Suppressor macrophage treated with lipopolysaccharide for 1 hour (primary cell): ENCODE data around the gene NLGN2.

Experiments used
- DNase-seq, 3 donors: peaks; one replicate each; pipeline ENCODE4 v3.0.0-alpha.2; 2020 to 2022

NLGN2 gene

DNA sequence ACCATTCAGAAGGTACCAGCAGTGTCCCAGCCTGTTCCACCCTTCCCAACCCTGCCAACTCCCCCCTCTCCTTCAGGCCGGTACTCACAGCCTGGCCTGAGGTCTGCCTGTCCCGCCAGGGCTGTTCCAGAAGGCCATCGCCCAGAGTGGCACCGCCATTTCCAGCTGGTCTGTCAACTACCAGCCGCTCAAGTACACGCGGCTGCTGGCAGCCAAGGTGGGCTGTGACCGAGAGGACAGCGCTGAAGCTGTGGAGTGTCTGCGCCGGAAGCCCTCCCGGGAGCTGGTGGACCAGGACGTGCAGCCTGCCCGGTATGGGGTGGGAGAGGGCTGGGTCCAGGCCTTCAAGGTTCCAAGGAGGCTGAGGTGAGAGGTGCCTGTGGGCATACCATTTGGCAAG, 7.2 kb downstream of the NLGN2 start:
- DNase-seq, result no peak

DNA sequence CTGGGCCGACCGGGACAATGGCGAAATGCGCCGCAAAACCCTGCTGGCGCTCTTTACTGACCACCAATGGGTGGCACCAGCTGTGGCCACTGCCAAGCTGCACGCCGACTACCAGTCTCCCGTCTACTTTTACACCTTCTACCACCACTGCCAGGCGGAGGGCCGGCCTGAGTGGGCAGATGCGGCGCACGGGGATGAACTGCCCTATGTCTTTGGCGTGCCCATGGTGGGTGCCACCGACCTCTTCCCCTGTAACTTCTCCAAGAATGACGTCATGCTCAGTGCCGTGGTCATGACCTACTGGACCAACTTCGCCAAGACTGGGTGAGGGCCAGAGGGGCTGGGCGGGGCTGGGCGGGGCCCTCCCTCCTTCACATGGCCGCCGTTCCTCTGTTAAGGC, 8.1 kb downstream of the NLGN2 start:
- DNase-seq, result no peak

DNA sequence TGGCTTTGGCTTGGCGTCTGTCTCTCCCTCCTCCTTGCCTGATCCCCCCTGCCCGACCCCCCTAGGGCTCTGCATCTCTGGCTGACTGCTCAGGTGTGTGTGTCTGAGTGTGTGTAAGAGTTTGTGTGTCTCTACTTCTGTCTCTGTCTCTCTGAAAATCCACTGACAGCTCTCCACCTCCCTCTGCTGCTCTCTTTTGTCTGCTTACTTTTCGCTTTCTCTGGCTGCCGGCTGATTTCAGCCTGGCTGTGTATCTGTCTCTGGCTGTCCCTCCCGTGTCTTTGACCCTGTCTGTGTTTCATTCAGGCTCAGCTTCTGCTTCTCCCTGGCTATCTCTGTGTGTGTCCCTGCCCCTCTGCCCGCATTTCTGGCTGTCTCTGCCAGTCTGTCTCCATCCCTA, 8.7 kb downstream of the NLGN2 start:
- no peak for DNase-seq

DNA sequence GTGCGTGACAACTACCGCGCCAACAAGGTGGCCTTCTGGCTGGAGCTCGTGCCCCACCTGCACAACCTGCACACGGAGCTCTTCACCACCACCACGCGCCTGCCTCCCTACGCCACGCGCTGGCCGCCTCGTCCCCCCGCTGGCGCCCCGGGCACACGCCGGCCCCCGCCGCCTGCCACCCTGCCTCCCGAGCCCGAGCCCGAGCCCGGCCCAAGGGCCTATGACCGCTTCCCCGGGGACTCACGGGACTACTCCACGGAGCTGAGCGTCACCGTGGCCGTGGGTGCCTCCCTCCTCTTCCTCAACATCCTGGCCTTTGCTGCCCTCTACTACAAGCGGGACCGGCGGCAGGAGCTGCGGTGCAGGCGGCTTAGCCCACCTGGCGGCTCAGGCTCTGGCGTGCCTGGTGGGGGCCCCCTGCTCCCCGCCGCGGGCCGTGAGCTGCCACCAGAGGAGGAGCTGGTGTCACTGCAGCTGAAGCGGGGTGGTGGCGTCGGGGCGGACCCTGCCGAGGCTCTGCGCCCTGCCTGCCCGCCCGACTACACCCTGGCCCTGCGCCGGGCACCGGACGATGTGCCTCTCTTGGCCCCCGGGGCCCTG, 9.5 kb downstream of the NLGN2 start:
- DNase-seq, result no peak

DNA sequence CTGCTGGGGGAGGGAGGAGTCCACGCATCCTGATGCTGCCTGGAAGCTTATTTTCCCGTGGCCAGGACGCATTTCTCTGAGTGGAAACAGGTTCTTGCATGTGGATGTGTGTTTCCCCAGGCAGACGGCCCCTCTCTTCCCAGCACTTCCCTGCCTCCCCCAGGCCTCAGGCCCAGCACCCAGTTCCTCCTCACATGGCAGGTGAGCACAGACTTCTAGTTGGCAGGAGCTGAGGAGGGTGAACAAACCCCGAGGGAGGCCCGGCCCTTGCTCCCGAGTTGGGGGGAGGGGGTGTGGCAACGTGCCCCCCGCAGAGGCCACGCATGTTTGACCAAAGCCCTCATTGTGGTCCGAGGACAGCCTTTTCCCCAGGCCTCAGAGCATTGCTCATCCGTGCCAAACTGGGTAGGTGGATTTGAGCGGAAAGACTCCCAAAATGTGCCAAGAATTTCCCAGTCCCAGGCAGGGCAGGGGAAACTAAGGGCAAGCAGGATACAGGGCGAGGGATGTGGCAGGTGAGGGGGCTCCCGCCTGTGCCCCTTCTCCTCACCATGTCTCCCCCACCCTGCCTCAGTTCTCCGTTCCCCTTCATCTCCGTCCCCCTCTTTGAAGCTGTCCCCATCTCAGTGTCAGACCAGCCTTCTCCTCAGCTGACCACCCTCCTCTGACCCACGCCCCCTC, 11.0 kb downstream of the NLGN2 start:
- no peak for DNase-seq

DNA sequence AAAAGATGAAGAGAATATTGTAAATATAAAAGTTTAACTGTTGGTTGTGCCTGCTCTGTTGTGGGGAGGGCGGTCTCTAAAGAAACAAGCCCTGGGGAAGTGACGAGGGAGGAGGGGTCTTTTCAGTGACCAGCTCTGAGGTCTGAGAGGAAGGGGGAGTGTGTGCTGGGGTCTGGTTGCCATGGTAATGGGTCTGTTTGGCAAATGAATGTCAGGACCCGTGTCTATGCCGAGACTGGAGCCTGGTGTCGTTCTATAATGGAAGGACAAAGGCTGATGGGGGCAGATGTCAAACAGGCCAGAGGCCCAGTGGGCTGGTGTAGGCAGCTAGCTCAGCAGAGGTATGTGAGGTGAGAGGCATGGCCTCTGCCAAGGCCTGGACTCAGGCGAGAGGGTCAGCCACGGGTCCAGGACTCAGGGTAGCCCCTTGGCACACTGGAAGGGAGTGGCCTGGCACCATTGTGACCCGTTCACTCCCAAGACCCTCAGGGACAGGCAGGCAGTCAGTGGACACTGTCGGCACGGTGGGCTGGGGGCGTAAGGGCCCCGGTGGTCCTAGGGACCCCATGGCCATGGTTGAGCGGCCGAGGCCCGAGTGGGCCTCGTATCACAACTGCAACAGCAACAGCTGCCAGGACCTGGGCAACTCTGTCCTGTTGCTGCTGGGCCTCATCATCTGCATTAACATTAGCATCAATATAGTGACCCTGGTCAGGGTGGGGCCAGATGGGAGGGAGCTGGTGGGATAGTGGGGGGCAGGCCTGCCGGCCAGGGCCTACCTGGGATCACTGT, 12.4 kb downstream of the NLGN2 start, which contains the start of gene SPEM1:
SPEM1 (plus strand) TSS at position 506 of the 792 bp plus-strand sequence; CDS start at position 567, 61 bp downstream.
- DNase-seq, result no peak

DNA sequence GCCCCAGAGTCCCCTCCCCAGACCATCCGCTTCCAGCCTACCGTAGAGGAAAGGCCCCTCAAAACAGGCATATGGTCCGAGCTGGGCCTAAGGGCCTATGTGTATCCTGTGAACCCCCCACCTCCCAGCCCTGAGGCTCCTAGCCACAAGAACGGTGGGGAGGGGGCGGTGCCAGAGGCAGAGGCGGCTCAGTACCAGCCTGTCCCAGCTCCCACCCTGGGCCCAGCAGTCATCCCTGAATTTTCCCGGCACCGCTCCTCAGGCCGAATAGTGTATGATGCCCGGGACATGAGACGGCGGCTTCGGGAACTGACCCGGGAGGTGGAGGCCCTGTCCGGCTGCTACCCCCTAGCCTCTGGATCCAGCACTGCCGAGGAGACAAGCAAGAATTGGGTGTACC, 13.5 kb downstream of the NLGN2 start:
- no peak for DNase-seq

DNA sequence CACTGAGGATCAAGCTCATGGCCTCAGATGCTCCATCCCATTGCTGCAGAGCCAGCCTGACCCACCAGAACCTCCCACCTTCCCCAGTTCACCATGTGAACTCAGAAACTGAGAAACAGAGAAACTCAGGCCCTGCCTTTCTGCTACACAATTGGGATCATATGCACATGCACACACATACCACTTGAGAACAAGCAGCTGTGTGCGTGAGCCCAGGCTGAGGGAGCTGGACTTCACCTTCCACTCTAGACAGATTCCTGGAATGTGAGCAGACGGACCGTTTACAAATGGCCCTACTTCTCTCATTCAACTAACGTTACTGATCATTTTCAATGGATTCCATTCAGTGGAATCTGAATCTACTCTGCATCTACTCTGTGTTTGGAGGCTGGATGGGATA, 16.0 kb downstream of the NLGN2 start:
- no peak for DNase-seq

DNA sequence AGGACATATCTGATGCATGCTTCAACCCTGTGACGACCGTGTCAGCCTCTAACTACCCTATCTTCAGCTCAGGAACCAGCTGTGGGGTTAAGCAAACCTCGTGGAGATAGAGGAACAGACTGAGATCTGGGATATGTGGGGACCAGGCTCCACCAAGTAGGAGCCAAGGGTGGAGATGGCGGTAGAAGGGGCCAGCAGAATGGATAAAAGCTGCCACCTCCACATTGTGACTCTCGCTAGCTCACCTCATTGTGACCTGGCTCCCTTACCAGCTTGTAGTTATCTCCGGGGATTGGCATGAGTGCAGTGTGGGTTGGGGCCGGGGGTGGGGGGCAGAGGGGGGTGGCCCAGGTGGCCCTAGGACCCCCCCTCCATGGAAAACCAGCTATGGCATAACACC, 17.7 kb downstream of the NLGN2 start, which contains the start of gene SPEM2:
SPEM2 (plus strand) TSS at position 301 of the 400 bp plus-strand sequence; CDS start at position 374, 73 bp downstream.
- no peak for DNase-seq

DNA sequence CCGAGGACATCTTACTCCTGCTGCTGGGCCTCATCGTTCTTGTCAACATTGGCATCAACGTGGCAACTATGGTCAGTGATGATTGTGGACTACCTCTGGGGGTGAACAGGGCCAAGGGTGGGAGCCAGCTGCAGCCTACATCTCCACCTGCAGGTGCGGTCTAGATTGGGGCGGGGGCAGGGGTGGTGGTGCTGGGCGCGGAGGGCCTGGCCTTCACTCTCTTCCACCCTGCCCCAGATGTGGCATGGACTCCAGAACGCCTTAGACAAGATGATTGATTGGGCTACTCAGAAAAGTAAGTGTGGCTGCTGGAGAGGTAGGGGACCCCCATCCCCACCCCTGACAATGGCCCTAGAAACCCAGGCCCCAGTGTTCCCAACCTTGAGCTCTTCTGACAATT, 18.1 kb downstream of the NLGN2 start:
- DNase-seq, result no peak

DNA sequence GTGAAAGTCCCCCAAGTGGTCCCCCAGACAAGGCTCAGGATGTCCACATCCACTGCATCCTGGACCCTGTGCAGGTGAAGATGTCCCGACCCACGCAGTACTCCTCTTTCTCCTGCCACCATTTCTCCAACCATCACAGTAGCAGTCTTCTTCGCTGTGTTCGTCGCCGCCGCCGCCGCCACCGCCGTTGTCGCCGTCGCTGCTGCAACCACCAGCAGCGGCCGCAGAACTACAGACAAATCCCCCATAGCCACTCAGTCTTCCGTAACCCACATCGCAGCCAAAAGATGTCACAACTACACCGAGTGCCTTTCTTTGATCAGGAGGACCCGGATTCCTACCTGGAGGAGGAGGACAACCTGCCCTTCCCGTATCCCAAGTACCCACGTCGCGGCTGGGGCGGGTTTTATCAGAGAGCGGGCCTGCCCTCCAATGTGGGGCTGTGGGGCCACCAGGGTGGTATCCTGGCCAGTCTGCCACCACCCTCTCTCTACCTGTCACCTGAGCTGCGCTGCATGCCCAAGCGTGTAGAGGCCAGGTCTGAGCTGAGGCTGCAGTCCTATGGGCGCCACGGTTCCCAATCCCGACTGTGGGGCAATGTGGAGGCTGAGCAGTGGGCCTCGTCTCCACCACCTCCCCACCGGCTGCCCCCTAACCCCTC, 18.7 kb downstream of the NLGN2 start:
- DNase-seq, result no peak

DNA sequence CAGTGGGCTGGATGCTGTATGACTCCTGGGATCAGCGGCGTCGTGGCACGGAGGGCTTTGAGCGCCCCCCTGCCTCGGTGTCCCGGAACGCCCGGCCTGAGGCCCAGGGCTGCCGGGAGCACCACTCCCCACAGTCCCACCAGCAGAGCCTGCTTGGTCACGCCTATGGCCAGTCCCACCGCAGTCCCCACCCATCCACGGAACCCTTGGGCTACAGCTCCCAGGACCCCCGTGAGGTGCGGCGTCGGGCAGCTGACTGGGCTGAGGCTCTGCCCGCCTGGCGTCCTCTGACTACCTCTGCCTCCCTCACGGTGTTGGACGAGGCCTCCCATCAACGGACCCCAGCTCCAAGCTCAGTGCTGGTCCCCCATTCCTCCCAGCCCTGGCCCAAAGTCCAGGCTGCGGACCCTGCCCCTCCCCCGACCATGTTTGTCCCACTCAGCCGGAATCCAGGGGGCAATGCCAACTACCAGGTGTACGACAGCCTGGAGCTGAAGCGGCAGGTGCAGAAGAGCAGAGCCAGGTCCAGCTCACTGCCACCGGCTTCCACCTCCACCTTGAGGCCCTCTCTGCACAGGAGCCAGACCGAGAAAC, 19.3 kb downstream of the NLGN2 start:
- DNase-seq, result no peak

DNA sequence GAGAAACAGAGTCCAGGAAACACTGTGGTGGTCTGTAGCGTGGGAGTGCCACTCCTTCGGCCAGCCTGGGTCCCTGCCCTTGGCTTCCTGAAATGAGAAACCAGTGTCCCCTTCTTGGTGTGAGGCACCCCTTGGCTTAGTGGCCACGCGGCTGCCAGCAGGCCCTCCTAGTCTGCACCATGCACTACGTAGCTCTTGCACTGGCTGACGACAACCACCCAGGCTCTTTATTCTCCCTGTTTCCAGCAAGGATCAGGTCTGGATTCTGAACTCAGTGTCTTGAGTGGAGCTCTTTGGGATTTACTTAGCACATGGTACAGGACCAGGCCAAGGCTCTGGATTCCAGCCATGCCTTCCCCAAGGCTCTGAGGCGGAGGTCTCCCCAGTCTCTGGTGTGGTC, 19.9 kb downstream of the NLGN2 start:
- no peak for DNase-seq

DNA sequence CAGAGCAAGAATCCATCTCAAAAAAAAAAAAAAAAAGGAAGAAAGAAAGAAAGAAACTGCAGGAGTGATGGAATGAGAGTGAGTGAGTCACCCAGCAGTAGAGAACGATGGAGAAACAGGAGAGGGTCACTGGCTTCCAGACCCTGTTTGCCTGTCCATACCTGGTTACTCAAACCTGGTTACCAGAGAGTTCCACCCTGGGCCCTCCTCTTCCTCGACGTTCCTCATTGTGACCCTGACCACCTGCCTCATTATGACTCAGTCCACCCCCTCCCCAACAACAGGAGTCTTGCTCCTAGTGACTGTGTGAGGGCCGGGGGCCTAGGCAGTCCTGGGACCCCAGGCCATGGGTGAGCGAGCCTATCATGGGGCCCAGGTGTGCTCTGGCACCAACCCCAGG, 20.9 kb downstream of the NLGN2 start, which contains the start of gene SPEM3:
SPEM3 (plus strand) TSS at position 301 of the 400 bp plus-strand sequence; CDS start at position 347, 46 bp downstream.
- DNase-seq, result no peak

DNA sequence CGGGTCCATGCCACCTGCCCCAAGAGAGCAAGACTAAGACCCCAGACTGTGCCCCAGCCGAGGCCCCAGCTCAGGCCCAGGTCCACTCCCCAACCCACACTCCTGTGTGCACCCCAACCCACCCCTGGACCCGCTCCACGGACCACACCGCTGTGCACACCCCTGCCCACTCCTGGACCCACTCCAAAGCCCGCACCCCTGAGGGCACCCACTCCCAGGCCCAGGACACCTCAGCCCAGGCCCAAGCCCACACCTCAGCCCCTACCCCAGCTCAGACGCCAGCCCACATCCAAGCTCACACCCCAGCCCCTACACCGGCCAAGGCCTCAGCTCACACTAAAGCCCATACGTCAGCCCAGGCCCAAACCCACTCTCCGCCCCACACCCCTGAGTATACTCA, 22.1 kb downstream of the NLGN2 start:
- DNase-seq, result no peak

DNA sequence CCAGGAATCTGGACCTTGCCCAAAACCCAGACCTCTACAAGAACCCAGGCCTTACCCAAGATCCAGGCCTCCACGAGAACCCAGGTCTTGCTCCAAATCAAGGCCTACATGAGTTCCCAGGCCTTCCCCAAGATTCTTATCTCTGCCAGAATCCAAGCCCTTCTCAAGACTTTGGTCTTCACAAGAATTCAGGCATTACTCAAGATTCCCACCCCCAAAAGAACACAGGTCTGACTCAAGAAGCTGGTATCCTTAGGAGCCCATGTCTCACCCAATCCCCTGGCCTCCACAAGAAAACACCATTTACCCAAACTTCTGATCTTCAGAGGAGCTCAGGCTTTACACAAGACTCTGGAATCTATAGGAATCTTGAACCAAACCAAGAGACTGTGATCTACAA, 23.6 kb downstream of the NLGN2 start:
- no peak for DNase-seq

DNA sequence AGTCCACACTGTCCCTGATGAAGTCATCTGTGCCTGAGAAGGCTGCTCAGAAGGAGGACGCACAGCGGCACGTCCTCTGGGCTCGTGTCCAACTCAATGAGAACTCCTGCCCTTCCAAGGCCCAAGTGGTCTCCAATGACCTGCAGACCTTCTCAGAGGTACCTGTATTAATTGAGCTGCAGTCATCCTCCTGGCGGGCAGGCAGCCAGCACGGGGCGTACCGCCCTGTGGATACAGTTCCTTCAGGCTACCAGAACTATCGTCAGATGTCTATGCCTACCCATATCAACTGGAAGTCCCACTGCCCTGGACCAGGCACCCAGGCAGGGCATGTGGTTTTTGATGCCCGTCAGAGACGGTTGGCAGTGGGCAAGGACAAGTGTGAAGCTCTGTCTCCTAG, 24.7 kb downstream of the NLGN2 start:
- no peak for DNase-seq

DNA sequence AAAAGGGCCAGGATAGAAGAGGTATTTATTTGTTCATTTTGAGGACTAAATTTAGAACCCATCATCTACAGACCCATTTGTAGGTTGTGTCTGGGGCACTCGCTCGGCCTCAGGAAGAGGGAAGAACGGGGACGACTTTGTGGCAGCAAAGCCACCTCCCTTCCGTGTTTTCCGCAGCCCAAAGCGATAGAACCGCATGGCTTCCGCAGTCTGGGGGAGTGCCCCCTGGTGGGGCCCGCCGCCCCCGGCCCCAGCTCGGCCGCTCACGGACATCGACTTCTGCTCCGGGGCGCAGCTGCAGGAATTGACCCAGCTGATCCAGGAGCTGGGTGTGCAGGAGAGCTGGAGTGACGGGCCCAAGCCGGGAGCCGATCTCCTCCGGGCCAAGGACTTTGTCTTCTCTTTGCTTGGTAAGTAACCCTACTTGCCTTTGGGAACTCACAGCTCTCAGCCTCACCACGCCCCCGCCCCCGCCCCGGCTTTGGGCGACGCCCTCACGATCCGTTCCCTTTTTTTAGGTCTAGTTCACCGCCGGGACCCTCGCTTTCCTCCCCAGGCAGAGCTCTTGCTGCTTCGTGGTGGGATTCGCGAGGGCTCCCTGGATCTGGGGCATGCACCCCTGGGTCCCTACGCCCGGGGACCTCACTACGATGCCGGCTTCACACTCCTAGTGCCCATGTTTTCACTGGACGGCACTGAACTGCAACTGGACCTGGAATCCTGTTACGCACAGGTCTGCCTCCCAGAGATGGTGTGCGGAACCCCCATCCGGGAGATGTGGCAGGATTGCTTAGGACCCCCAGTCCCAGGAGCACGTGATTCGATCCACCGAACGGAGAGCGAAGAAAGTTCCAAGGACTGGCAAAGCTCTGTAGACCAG, 28.3 kb downstream of the NLGN2 start:
- DNase-seq, result peak; percentile 57 to 81 (median 73)

DNA sequence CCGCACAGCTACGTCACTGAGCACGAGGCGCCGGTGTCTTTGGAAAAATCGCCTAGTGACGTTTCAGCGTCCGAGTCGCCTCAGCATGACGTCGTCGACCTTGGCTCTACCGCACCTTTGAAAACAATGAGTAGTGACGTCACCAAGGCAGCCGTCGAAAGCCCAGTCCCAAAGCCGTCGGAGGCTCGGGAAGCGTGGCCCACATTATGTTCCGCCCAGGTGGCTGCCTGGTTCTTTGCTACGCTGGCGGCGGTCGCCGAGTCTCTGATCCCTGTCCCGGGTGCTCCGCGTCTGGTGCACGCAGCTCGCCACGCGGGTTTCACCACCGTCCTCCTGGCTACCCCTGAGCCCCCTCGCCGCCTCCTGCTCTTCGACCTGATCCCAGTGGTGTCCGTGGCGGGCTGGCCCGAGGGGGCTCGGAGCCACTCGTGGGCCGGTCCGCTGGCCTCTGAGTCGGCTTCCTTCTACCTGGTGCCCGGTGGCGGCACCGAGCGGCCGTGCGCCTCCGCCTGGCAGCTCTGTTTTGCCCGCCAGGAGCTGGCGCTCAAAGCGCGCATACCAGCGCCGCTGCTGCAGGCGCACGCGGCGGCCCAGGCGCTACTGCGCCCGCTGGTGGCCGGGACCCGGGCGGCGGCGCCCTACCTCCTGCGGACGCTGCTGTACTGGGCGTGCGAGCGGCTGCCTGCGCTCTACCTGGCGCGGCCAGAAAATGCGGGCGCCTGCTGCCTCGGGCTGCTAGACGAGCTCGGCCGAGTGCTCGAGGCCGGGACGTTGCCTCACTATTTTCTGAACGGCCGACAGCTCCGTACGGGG, 29.1 kb downstream of the NLGN2 start:
- peak; percentile 86 to 95 (median 91) for DNase-seq

DNA sequence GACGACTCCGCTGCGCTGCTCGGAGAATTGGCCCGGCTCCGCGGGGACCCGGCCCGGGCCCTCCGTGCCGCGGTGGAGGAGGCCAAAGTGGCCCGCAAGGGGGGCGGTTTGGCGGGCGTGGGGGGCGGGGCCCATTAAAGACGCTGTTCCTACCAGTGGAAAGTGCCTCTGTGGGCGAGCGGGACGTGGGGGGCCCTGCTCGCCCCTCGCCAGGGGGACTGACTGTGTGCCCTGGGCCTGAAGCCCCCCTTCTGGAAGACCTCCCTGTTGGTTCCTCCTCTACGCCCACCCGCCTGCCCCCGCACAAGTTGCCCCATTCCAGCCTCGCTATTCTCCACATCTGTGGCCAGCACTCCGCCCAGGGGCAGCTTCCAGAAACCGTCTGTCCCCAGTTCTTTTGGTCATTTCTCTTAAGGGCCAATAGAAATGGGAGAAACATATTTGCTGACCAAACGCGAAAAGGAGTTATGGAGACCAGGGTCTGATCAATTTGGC, 29.8 kb downstream of the NLGN2 start:
- DNase-seq, result no peak
